ENCODE results near the gene CLDN7. TPM values are rescaled to one million over a fixed set of nuclear protein-coding genes. Genes with fewer than 3 reads are reported as not detected.

The CLDN7 gene
- total RNA-seq, 1 experiment from 2014 or later, result 177 TPM

- no peaks in the 10 kb centered on the region for H4K20me1 ChIP-seq (ENCODE audit: control insufficient read depth, insufficient read depth, insufficient read length)
These were observed 36.5 kb downstream of the CLDN7 start for GRCh38 chr17:7225711-7226331.

More at GRCh38 chr17:7225711-7226331, 36.5 kb downstream of the CLDN7 start:
- no peak overlapping the region for H3K4ac ChIP-seq (ENCODE audit: low read depth, low read length)
- H2AFZ ChIP-seq (ENCODE audit: low read length), result no peak overlapping the region
- peaks cover 3% of the 10 kb centered on the region for H3K79me1 ChIP-seq (ENCODE audit: insufficient read depth, low read depth, low read length, poor library complexity, severe bottlenecking)
- no peak overlapping the region for H3T11ph ChIP-seq (ENCODE audit: low read length)
- H3K4me3 Mint-ChIP-seq, result no peak overlapping the region
- no peak for TF ChIP-seq CTCF (conservative IDR thresholded peaks at IDR 0.05)
- H3K27me3 Mint-ChIP-seq (ENCODE audit: low read depth), result peaks cover 1% of the 10 kb centered on the region; the same call in 1 of the 2 replicates
- H4K8ac ChIP-seq (replicated peaks; ENCODE audit: insufficient read length, low read depth, low read length), result no peak overlapping the region
- H3K18ac ChIP-seq (ENCODE audit: insufficient read length, low read depth, low read length), result no peak overlapping the region
- no peak overlapping the region for H2AK5ac ChIP-seq (ENCODE audit: insufficient read length, low read length)
- no peak overlapping the region for H3K9ac ChIP-seq (ENCODE audit: extremely low read depth, insufficient read length, low read length)
- no peaks in the 10 kb centered on the region for H3K79me2 ChIP-seq (ENCODE audit: insufficient read depth, low read length)
- no peaks in the 10 kb centered on the region for H3K27me3 ChIP-seq (ENCODE audit: insufficient read depth, low read length)
- no peak for DNase-seq
- H4K91ac ChIP-seq (ENCODE audit: insufficient read length, low read depth, low read length), result no peak overlapping the region
- no peaks in the 10 kb centered on the region for H3K4me1 ChIP-seq (ENCODE audit: insufficient read depth, low read length)
- H3K27ac ChIP-seq (ENCODE audit: insufficient read length, low read depth, low read length), result no peak overlapping the region
- peaks cover 41 to 90% (median 85%) of the 10 kb centered on the region in 3 experiments; a peak in 6 of 7 replicates for H3K36me3 Mint-ChIP-seq (ENCODE audit: insufficient read depth in 1 of 3, low read depth in 3 of 3)
- H3K4me1 Mint-ChIP-seq, result peaks cover 8 to 12% of the 10 kb centered on the region in 2 experiments
- no peaks in the 10 kb centered on the region; a peak in 1 of 5 replicates for H3K9me3 Mint-ChIP-seq
- H3K27ac Mint-ChIP-seq, result no peak overlapping the region
- no peak overlapping the region for H3K56ac ChIP-seq (ENCODE audit: insufficient read length, low read depth, low read length)
- H2BK15ac ChIP-seq (ENCODE audit: low read depth, low read length), result no peak overlapping the region
- H2BK5ac ChIP-seq (ENCODE audit: insufficient read length, low read length), result no peak overlapping the region
- H3K23ac ChIP-seq (ENCODE audit: insufficient read length, low read depth, low read length), result no peak overlapping the region
- H3K14ac ChIP-seq (ENCODE audit: insufficient read depth, low read length), result no peak overlapping the region
- no peaks in the 10 kb centered on the region for H3K23me2 ChIP-seq (ENCODE audit: insufficient read length, low read depth, low read length, poor library complexity, severe bottlenecking)
- H3K9me3 ChIP-seq (ENCODE audit: control insufficient read depth, low read depth, low read length), result no peaks in the 10 kb centered on the region
- no peak overlapping the region for H2BK12ac ChIP-seq (ENCODE audit: insufficient read length, low read depth, low read length)
- H3K4me2 ChIP-seq (ENCODE audit: insufficient read depth, insufficient read length, low read length), result no peak overlapping the region
- no peak overlapping the region for H2BK20ac ChIP-seq (ENCODE audit: low read depth, low read length, poor library complexity, severe bottlenecking)
- WGBS (ENCODE audit: extremely low coverage, insufficient read length, low lambda C conversion rate), result no CpG with 5 or more reads among the region's 21 CpGs
- H2BK120ac ChIP-seq (ENCODE audit: low read depth, low read length, poor library complexity, severe bottlenecking), result no peak overlapping the region
- no peak overlapping the region for H4K5ac ChIP-seq (ENCODE audit: insufficient read length, low read depth, low read length)

Data from H9 (cell line).